K562 (cell line): ENCODE results near the gene INPP1. TPM values are rescaled to one million over a fixed set of nuclear protein-coding genes. Genes with fewer than 3 reads are reported as not detected.
A peak's percentile ranks its signal among the peaks of the same experiment; 100 is the strongest.

Source experiments
- BMI1 ChIP-seq: fragments of 150-350 bp; IDR thresholded peaks from 2 replicates; pipeline ENCODE4 v1.6.1; 2014; ENCODE audit warnings: low read length
- CAMTA2 ChIP-seq: fragments of 250-450 bp; sonication (Bioruptor Pico); conservative IDR thresholded peaks from 2 replicates; pipeline ENCODE4 v1.5.1; 2022
- CBFA2T2 ChIP-seq: fragments of 450-650 bp; conservative IDR thresholded peaks from 2 replicates; pipeline ENCODE4 v1.6.1; 2017; ENCODE audit warnings: mild to moderate bottlenecking
- CHAMP1 ChIP-seq: fragments of 450-650 bp; IDR thresholded peaks from 2 replicates; pipeline ENCODE4 v1.6.1; 2016; ENCODE audit warnings: mild to moderate bottlenecking
- FOXJ3 ChIP-seq: sonication (generic); formaldehyde crosslinking; IDR thresholded peaks from 2 replicates; pipeline ENCODE4 v1.4.0; 2020; ENCODE audit warnings: mild to moderate bottlenecking, missing genetic modification reagents
- IRF2 ChIP-seq: sonication (generic); formaldehyde crosslinking; IDR thresholded peaks from 2 replicates; pipeline ENCODE4 v1.8.1; 2022; ENCODE audit warnings: mild to moderate bottlenecking, missing genetic modification reagents
- NR2C2 ChIP-seq, 2 experiments: fragments of 200-800 bp in 1 of 2; sonication (Bioruptor generic) in 1 of 2; sonication (generic) in 1 of 2; formaldehyde crosslinking in 1 of 2; IDR thresholded peaks; 2 replicates each; pipeline versions ENCODE4 v1.6.1 to v1.8.0; 2016 to 2022; ENCODE audit warnings: mild to moderate bottlenecking in 1 of 2, missing compliant biosample characterization in 1 of 2, missing genetic modification characterization in 1 of 2, missing genetic modification reagents in 1 of 2
- NR3C1 ChIP-seq: sonication (generic); formaldehyde crosslinking; IDR thresholded peaks from 2 replicates; pipeline ENCODE4 v1.8.1; 2022; ENCODE audit warnings: missing genetic modification reagents
- OTX1 ChIP-seq: fragments of 450-650 bp; formaldehyde crosslinking; IDR thresholded peaks from 2 replicates; pipeline ENCODE4 v1.4.0; 2022; ENCODE audit warnings: mild to moderate bottlenecking
- RFX5 ChIP-seq: IDR thresholded peaks from 2 replicates; pipeline ENCODE4 v1.6.1; 2011; ENCODE audit warnings: low read depth, mild to moderate bottlenecking, improper control_type of control experiment, low read length
- SMARCA5 ChIP-seq: fragments of 450-650 bp; IDR thresholded peaks from 2 replicates; pipeline ENCODE4 v1.6.1; 2016
- SP1 ChIP-seq: sonication (generic); formaldehyde crosslinking; IDR thresholded peaks from 2 replicates; pipeline ENCODE4 v1.8.1; 2022; ENCODE audit warnings: mild to moderate bottlenecking, missing genetic modification reagents
- ZBTB34 ChIP-seq: fragments of 250-450 bp; sonication (Bioruptor Pico); IDR thresholded peaks from 2 replicates; pipeline ENCODE4 v1.8.0; 2021; ENCODE audit warnings: mild to moderate bottlenecking, moderate library complexity
- ZNF23 ChIP-seq: fragments of 250-450 bp; sonication (Bioruptor Pico); IDR thresholded peaks from 2 replicates; pipeline ENCODE4 v1.4.0; 2020; ENCODE audit warnings: mild to moderate bottlenecking
- ZNF354B ChIP-seq: fragments of 250-450 bp; sonication (Bioruptor Pico); IDR thresholded peaks from 2 replicates; pipeline ENCODE4 v1.4.0; 2020
- ZNF395 ChIP-seq: fragments of 200-800 bp; sonication (Bioruptor generic); IDR thresholded peaks from 2 replicates; pipeline ENCODE4 v1.6.1; 2017; ENCODE audit warnings: missing genetic modification characterization, missing compliant biosample characterization
- ZNF408 ChIP-seq: fragments of 250-450 bp; sonication (Bioruptor Pico); IDR thresholded peaks from 2 replicates; pipeline ENCODE4 v1.4.0; 2020; ENCODE audit warnings: low read depth, mild to moderate bottlenecking, moderate library complexity
- polyA plus RNA-seq, 8 experiments: library from polyadenylated mRNA; depleted of rRNA in 4 of 8; stranded (reverse) in 5 of 8; unstranded in 3 of 8; fragments of >200 nt; fragmentation: Nextera tagmentation in 2 of 8; fragmentation: Illumina TruSeq in 1 of 8; extraction: Ambion mirVana in 2 of 8; extraction: Trizol in 1 of 8; gene quantifications; 2 replicates each; pipeline versions ENCODE4 v1.2.1 to v1.2.3, GENCODE V29; 2011 to 2014; ENCODE audit warnings: inconsistent platforms in 1 of 8, missing spikeins in 1 of 8
- total RNA-seq, 7 experiments: library from RNA; depleted of rRNA in 6 of 7; stranded (reverse); fragments of >200 nt in 6 of 7; fragmentation: Illumina TruSeq in 2 of 7; extraction: Trizol in 2 of 7; gene quantifications; 2 replicates each; pipeline versions ENCODE4 v1.2.1 to v1.2.3, GENCODE V29; 2011 to 2021; ENCODE audit warnings: low replicate concordance in 1 of 7
- TF ChIP-seq, protein P1 (sequence below): fragments of 250-450 bp; sonication (Bioruptor Pico); IDR thresholded peaks from 2 replicates; pipeline ENCODE4 v1.6.1; 2021; ENCODE audit warnings: mild to moderate bottlenecking
- TF ChIP-seq, protein P2 (sequence below): fragments of 250-450 bp; sonication (Bioruptor Pico); IDR thresholded peaks from 2 replicates; pipeline ENCODE4 v1.5.1; 2021; ENCODE audit warnings: mild to moderate bottlenecking
- TF ChIP-seq, protein P3 (sequence below): fragments of 250-450 bp; sonication (Bioruptor Pico); IDR thresholded peaks from 2 replicates; pipeline ENCODE4 v1.4.0; 2020; ENCODE audit warnings: mild to moderate bottlenecking, moderate library complexity, borderline replicate concordance

The INPP1 gene
- total and polyA plus RNA-seq, 9 of the 15 experiments (the other 6 are each of a cell fraction or from before 2014, with no cell fraction given) = 3.7 to 11.8 (median 6.5) TPM

DNA sequence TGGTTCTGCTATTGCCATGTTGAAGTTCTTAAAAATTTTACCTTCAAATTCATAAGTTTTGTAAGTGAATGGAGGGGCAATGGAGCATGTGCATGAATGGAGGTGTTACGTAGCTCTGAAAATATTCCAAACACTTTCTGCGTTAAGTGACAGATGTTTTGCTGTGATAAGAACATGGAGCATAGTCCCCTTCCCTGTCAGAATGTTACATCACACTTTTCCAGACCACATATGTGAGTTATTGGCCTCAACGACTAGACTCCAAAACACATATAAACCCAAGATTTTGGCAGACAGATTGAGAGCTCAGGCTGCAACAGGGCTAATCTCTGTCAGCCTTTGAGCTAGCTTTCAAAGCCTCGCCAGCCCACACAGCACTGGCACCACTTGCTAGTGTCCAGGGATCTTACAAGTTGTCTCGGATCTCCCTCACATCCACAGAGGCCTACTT, 37.6 kb downstream of the INPP1 start (continued):
- TF ChIP-seq, protein P1, sequence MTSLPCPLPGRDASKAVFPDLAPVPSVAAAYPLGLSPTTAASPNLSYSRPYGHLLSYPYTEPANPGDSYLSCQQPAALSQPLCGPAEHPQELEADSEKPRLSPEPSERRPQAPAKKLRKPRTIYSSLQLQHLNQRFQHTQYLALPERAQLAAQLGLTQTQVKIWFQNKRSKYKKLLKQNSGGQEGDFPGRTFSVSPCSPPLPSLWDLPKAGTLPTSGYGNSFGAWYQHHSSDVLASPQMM (CRISPR knock-in tag) = no peak
- TF ChIP-seq CHAMP1 (peak; percentile 54; the same call in 1 of the 2 replicates), CBFA2T2 (peak; percentile 75), NR2C2 (CRISPR knock-in tag; IDR thresholded peaks at IDR 0.05) (no peak), NR2C2 (tag; IDR thresholded peaks at IDR 0.05) (no peak), SP1 (CRISPR knock-in tag) (peak; percentile 61), ZBTB34 (CRISPR knock-in tag) (no peak), CAMTA2 (no peak), ZNF395 (CRISPR knock-in tag) (no peak), RFX5 (no peak), SMARCA5 (no peak), OTX1 (no peak), IRF2 (no peak), ZNF354B (CRISPR knock-in tag) (no peak), ZNF23 (no peak), FOXJ3 (CRISPR knock-in tag) (no peak), BMI1 (no peak), NR3C1 (CRISPR knock-in tag) (no peak), ZNF408 (CRISPR knock-in tag) (no peak)
- TF ChIP-seq, protein P2, sequence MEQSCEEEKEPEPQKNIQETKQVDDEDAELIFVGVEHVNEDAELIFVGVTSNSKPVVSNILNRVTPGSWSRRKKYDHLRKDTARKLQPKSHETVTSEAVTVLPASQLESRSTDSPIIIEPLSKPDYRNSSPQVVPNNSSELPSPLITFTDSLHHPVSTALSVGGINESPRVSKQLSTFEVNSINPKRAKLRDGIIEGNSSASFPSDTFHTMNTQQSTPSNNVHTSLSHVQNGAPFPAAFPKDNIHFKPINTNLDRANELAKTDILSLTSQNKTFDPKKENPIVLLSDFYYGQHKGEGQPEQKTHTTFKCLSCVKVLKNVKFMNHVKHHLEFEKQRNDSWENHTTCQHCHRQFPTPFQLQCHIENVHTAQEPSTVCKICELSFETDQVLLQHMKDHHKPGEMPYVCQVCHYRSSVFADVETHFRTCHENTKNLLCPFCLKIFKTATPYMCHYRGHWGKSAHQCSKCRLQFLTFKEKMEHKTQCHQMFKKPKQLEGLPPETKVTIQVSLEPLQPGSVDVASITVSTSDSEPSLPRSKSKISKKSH (CRISPR knock-in tag) = no peak
- TF ChIP-seq, protein P3, sequence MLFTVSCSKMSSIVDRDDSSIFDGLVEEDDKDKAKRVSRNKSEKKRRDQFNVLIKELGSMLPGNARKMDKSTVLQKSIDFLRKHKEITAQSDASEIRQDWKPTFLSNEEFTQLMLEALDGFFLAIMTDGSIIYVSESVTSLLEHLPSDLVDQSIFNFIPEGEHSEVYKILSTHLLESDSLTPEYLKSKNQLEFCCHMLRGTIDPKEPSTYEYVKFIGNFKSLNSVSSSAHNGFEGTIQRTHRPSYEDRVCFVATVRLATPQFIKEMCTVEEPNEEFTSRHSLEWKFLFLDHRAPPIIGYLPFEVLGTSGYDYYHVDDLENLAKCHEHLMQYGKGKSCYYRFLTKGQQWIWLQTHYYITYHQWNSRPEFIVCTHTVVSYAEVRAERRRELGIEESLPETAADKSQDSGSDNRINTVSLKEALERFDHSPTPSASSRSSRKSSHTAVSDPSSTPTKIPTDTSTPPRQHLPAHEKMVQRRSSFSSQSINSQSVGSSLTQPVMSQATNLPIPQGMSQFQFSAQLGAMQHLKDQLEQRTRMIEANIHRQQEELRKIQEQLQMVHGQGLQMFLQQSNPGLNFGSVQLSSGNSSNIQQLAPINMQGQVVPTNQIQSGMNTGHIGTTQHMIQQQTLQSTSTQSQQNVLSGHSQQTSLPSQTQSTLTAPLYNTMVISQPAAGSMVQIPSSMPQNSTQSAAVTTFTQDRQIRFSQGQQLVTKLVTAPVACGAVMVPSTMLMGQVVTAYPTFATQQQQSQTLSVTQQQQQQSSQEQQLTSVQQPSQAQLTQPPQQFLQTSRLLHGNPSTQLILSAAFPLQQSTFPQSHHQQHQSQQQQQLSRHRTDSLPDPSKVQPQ (CRISPR knock-in tag) = no peak
